HCT116 (cell line): ENCODE measurements around the gene PCDHB4. TPM values are rescaled to one million over a fixed set of nuclear protein-coding genes. Genes with fewer than 3 reads are reported as not detected.

Experiments
- ATAC-seq: fragments of 200-7000 bp; cut with Tn5 transposase; 2 replicates; pipeline ENCODE4 v1.9.1; 2020; ENCODE audit warnings: mild to moderate bottlenecking, moderate library complexity
- BruUV-seq: library from RNA; stranded (reverse); fragments of 400-500 nt; replicated peaks from 2 replicates; lab custom pipeline; 2021; lab: Mats Ljungman, UMichigan
- CTCF ChIA-PET: fragments of 300-600 bp; sonication (Branson Sonifier 250); formaldehyde crosslinking; loops from one replicate; lab custom pipeline; 2021; ENCODE audit warnings: antibody characterized with exemption; lab: Charles Lee
- POLR2A ChIA-PET: fragments of 300-600, 350-600 bp; sonication (Branson Sonifier 250); formaldehyde crosslinking; loops from one replicate; lab custom pipeline; 2021; ENCODE audit warnings: antibody characterized with exemption; lab: Charles Lee
- RAD21 ChIA-PET, 2 experiments: fragments of 300-600 bp; sonication (Branson Sonifier 250); formaldehyde crosslinking; loops; one replicate each; lab custom pipeline; 2023; ENCODE audit warnings: low total read pairs in 2 of 2; ENCODE audit not compliant: uncharacterized antibody in 2 of 2, unreplicated experiment in 2 of 2, low non-redundant PET in 1 of 2; lab: Charles Lee
- DNase-seq: peaks from one replicate; pipeline ENCODE4 v3.0.0-alpha.2; 2010; ENCODE audit warnings: low read depth, low spot score
- H2AFZ ChIP-seq: fragments of 200-600 bp; shearing (Covaris generic), sonication (generic); 2 replicates; pipeline ENCODE4 v1.6.1; 2017; ENCODE audit warnings: low read depth, mixed run types, mixed read lengths, antibody characterized with exemption, low read length; ENCODE audit not compliant: poor library complexity, severe bottlenecking
- H3K27ac ChIP-seq: 2 replicates; pipeline ENCODE4 v1.5.1; 2012; ENCODE audit warnings: low read depth, low read length
- H3K27me3 ChIP-seq: fragments of 200-600 bp; sonication (generic); 2 replicates; pipeline ENCODE4 v1.6.1; 2016; ENCODE audit warnings: mixed run types, low read length, mixed read lengths; ENCODE audit not compliant: insufficient read depth
- H3K36me3 ChIP-seq, 2 experiments: fragments of 200-500 bp in 1 of 2; fragments of 200-600 bp in 1 of 2; sonication (Bioruptor generic) in 1 of 2; sonication (generic) in 1 of 2; 2 replicates each; pipeline versions ENCODE4 v1.5.1 to v1.6.1; 2014 to 2016; ENCODE audit warnings: low read length in 2 of 2, inconsistent platforms in 1 of 2, mixed read lengths in 1 of 2, mixed run types in 1 of 2; ENCODE audit not compliant: insufficient read depth in 2 of 2, control insufficient read depth in 1 of 2
- H3K4me1 ChIP-seq, 2 experiments: fragments of 200-600 bp in 1 of 2; sonication (generic) in 1 of 2; 2 replicates each; pipeline versions ENCODE4 v1.5.1 to v1.6.1; 2012 to 2017; ENCODE audit warnings: low read length in 2 of 2, inconsistent platforms in 1 of 2, mild to moderate bottlenecking in 1 of 2, mixed read lengths in 1 of 2, mixed run types in 1 of 2, moderate library complexity in 1 of 2; ENCODE audit not compliant: insufficient read depth in 2 of 2, control insufficient read depth in 1 of 2
- H3K4me2 ChIP-seq: fragments of 200-600 bp; sonication (generic); 2 replicates; pipeline ENCODE4 v1.6.1; 2017; ENCODE audit warnings: mixed run types, low read length, mixed read lengths
- H3K4me3 ChIP-seq, 2 experiments: fragments of 200-600 bp in 1 of 2; sonication (generic) in 1 of 2; replicated peaks in 1 of 2; 2 replicates each; pipeline ENCODE4 v1.5.1; 2011 to 2016; ENCODE audit warnings: low read length in 2 of 2, control low read depth in 1 of 2, low read depth in 1 of 2, mild to moderate bottlenecking in 1 of 2, mixed read lengths in 1 of 2, mixed run types in 1 of 2
- H3K79me2 ChIP-seq: fragments of 200-600 bp; sonication (generic); 2 replicates; pipeline ENCODE4 v1.6.1; 2017; ENCODE audit warnings: mild to moderate bottlenecking, mixed run types, low read length, moderate library complexity, mixed read lengths; ENCODE audit not compliant: insufficient read depth
- H3K9ac ChIP-seq: fragments of 200-600 bp; sonication (generic); 2 replicates; pipeline ENCODE4 v1.6.1; 2016; ENCODE audit warnings: low read length, mixed read lengths
- H3K9me2 ChIP-seq: fragments of 200-600 bp; sonication (generic), shearing (Covaris generic); 2 replicates; pipeline ENCODE4 v1.6.1; 2017; ENCODE audit warnings: mixed run types, mild to moderate bottlenecking, moderate library complexity; ENCODE audit not compliant: insufficient read depth
- H3K9me3 ChIP-seq, 2 experiments: fragments of 200-500 bp in 1 of 2; fragments of 200-600 bp in 1 of 2; sonication (Bioruptor generic) in 1 of 2; sonication (generic) in 1 of 2; 2 replicates each; pipeline ENCODE4 v1.6.1; 2014 to 2017; ENCODE audit warnings: low read length in 2 of 2, mixed read lengths in 2 of 2, inconsistent platforms in 1 of 2, low read depth in 1 of 2, mild to moderate bottlenecking in 1 of 2, mixed run types in 1 of 2, moderate library complexity in 1 of 2; ENCODE audit not compliant: control insufficient read depth in 1 of 2, insufficient read depth in 1 of 2
- H4K20me1 ChIP-seq: fragments of 200-600 bp; sonication (generic), shearing (Covaris generic); 2 replicates; pipeline ENCODE4 v1.6.1; 2017; ENCODE audit warnings: mixed run types, mild to moderate bottlenecking, moderate library complexity; ENCODE audit not compliant: insufficient read depth
- EZH2 ChIP-seq: fragments of 200-600 bp; sonication (generic); IDR thresholded peaks from 2 replicates; pipeline ENCODE4 v1.6.1; 2017; ENCODE audit warnings: antibody characterized with exemption, mixed run types
- FOSL1 ChIP-seq: IDR thresholded peaks from 2 replicates; pipeline ENCODE4 v1.6.1; 2012; ENCODE audit warnings: low read depth
- MAX ChIP-seq: IDR thresholded peaks from 2 replicates; pipeline ENCODE4 v1.6.1; 2012
- RAD21 ChIP-seq: IDR thresholded peaks from 2 replicates; pipeline ENCODE4 v1.6.1; 2012; ENCODE audit warnings: low read depth, mild to moderate bottlenecking
- REST ChIP-seq: IDR thresholded peaks from 2 replicates; pipeline ENCODE4 v1.6.1; 2012; ENCODE audit warnings: low read depth
- SRF ChIP-seq: IDR thresholded peaks from 2 replicates; pipeline ENCODE4 v1.6.1; 2012; ENCODE audit warnings: low read depth
- TCF7L2 ChIP-seq: IDR thresholded peaks from 2 replicates; pipeline ENCODE4 v1.7.0; 2011; ENCODE audit warnings: borderline replicate concordance, inconsistent platforms; ENCODE audit not compliant: insufficient read depth, insufficient read length; ENCODE audit errors: extremely low read depth
- ZFX ChIP-seq: fragments of 450-650 bp; IDR thresholded peaks from 2 replicates; pipeline ENCODE4 v1.6.1; 2017
- ZNF274 ChIP-seq: fragments of 200-500 bp; sonication (Bioruptor generic); IDR thresholded peaks from 2 replicates; pipeline ENCODE4 v1.6.1; 2014; ENCODE audit warnings: mild to moderate bottlenecking, low read depth, low read length, inconsistent platforms
- intact Hi-C: fragments of 100-400 bp; cut with micrococcal nuclease; formaldehyde crosslinking; loops from 2 replicates; pipeline ENCODE4 v1.10.0; 2022
- total RNA-seq: library from RNA; stranded (reverse); gene quantifications from one replicate; pipeline ENCODE4 v1.2.1, GENCODE V29; 2021; ENCODE audit not compliant: unreplicated experiment

PCDHB4 gene
- total RNA-seq, 1 experiment from 2014 or later: not detected

- TF ChIP-seq REST: no peak
- no peak for TF ChIP-seq ZNF274
- TF ChIP-seq RAD21: no peak
- no peak for TF ChIP-seq FOSL1
- TF ChIP-seq, all 23 proteins: peak for 0
Observed at GRCh38 chr5:141149812-141150211, 28.2 kb downstream of the PCDHB4 start, which contains the start of gene PCDHB6 (continued).

GRCh38 chr5:141150224-141150992, 28.8 kb downstream of the PCDHB4 start:
- Histone ChIP-seq H3K36me3 (no peaks in the 10 kb centered on the region), H3K9me3 (no peaks in the 10 kb centered on the region; a peak in 1 of 4 replicates), H3K4me1 (no peaks in the 10 kb centered on the region), H3K4me3 (no peak overlapping the region), H4K20me1 (no peaks in the 10 kb centered on the region), H3K9me2 (no peaks in the 10 kb centered on the region), H2AFZ (no peak overlapping the region), H3K9ac (no peak overlapping the region), H3K79me2 (no peaks in the 10 kb centered on the region), H3K27ac (no peak overlapping the region), H3K4me2 (no peak overlapping the region), H3K27me3 (no peaks in the 10 kb centered on the region)
- ChIA-PET POLR2A (no interaction called here), CTCF (no interaction called here), RAD21 (no interaction called here)
- TF ChIP-seq MAX: no peak
- TF ChIP-seq EZH2: no peak
- no peak for TF ChIP-seq ZFX
- no peak for TF ChIP-seq SRF
- TF ChIP-seq TCF7L2: no peak
- intact Hi-C loops: no loop called here
- BruUV-seq: no TSS peak
- DNase-seq (no peak), ATAC-seq (no peak)
